ENCODE measurements around the gene OR5C1.

- TF ChIP-seq CTCF (IDR thresholded peaks at IDR 0.05; ENCODE audit: low read depth, low read length, poor library complexity, severe bottlenecking) (no peak), EZH2phosphoT487 (IDR thresholded peaks at IDR 0.05; ENCODE audit: borderline replicate concordance, low read length) (no peak)
Measured at GRCh38 chr9:122808141-122808540, 19.4 kb downstream of the OR5C1 start.

Measured in DOHH2 (cell line).